Mesenchymal stem cell (in vitro differentiated cells and primary cell): ENCODE data around the gene CEMIP.

Experiments used
- DNase-seq: peaks from one replicate; pipeline ENCODE4 v3.0.0-alpha.2; 2013
- H2AFZ ChIP-seq: one replicate; pipeline ENCODE4 v1.6.1; 2013; ENCODE audit warnings: low read depth, mild to moderate bottlenecking, control low read depth, inconsistent platforms, low read length, moderate library complexity
- H2AK5ac ChIP-seq: 2 replicates; pipeline ENCODE4 v1.6.1; 2013; ENCODE audit warnings: low read length, moderate library complexity, mild to moderate bottlenecking, inconsistent platforms; ENCODE audit not compliant: severe bottlenecking
- H2BK120ac ChIP-seq: one replicate; pipeline ENCODE4 v1.6.1; 2013; ENCODE audit warnings: low read depth, mild to moderate bottlenecking, inconsistent platforms, low read length, moderate library complexity
- H2BK12ac ChIP-seq, 2 experiments: one replicate each; pipeline ENCODE4 v1.6.1; 2013; ENCODE audit warnings: inconsistent platforms in 2 of 2, low read length in 2 of 2, mild to moderate bottlenecking in 2 of 2, moderate library complexity in 2 of 2, control low read depth in 1 of 2
- H2BK15ac ChIP-seq: one replicate; pipeline ENCODE4 v1.6.1; 2013; ENCODE audit warnings: mild to moderate bottlenecking, low read depth, inconsistent platforms; ENCODE audit not compliant: poor library complexity, severe bottlenecking
- H2BK5ac ChIP-seq: 2 replicates; pipeline ENCODE4 v1.6.1; 2013; ENCODE audit warnings: low read depth, mild to moderate bottlenecking, low read length, control low read depth, inconsistent platforms; ENCODE audit not compliant: poor library complexity, severe bottlenecking
- H3K14ac ChIP-seq, 2 experiments: one replicate each; pipeline ENCODE4 v1.6.1; 2013; ENCODE audit warnings: inconsistent platforms in 2 of 2, low read length in 2 of 2, control low read depth in 1 of 2, mild to moderate bottlenecking in 1 of 2, moderate library complexity in 1 of 2
- H3K18ac ChIP-seq, 2 experiments: one replicate each; pipeline ENCODE4 v1.6.1; 2013; ENCODE audit warnings: inconsistent platforms in 2 of 2, low read length in 2 of 2, control low read depth in 1 of 2, low read depth in 1 of 2, mild to moderate bottlenecking in 1 of 2
- H3K23ac ChIP-seq, 2 experiments: one replicate each; pipeline ENCODE4 v1.6.1; 2013; ENCODE audit warnings: inconsistent platforms in 2 of 2, low read length in 2 of 2, mild to moderate bottlenecking in 2 of 2, moderate library complexity in 2 of 2, control low read depth in 1 of 2
- H3K27ac ChIP-seq: 2 replicates; pipeline ENCODE4 v1.5.1; 2013; ENCODE audit warnings: mild to moderate bottlenecking, moderate library complexity, low read length, control low read depth, inconsistent platforms; ENCODE audit not compliant: poor library complexity, severe bottlenecking
- H3K27me3 ChIP-seq, 2 experiments: 2 replicates each; pipeline versions ENCODE4 v1.6.1 to v1.7.0; 2013; ENCODE audit warnings: low read length in 2 of 2, mild to moderate bottlenecking in 2 of 2, moderate library complexity in 2 of 2, control low read depth in 1 of 2, inconsistent platforms in 1 of 2; ENCODE audit not compliant: control insufficient read depth in 1 of 2, insufficient read depth in 1 of 2
- H3K36me3 ChIP-seq, 2 experiments: 2 replicates each; pipeline versions ENCODE4 v1.6.1 to v1.7.0; 2013; ENCODE audit warnings: low read length in 2 of 2, control low read depth in 1 of 2, inconsistent platforms in 1 of 2, low read depth in 1 of 2, mild to moderate bottlenecking in 1 of 2; ENCODE audit not compliant: insufficient read depth in 2 of 2, control insufficient read depth in 1 of 2
- H3K4ac ChIP-seq, 2 experiments: one replicate each; pipeline ENCODE4 v1.6.1; 2013; ENCODE audit warnings: inconsistent platforms in 2 of 2, low read length in 2 of 2, mild to moderate bottlenecking in 2 of 2, moderate library complexity in 2 of 2, control low read depth in 1 of 2, low read depth in 1 of 2
- H3K4me1 ChIP-seq: 2 replicates; pipeline ENCODE4 v1.6.1; 2013; ENCODE audit warnings: low read depth, low read length, control low read depth; ENCODE audit not compliant: control insufficient read depth, insufficient read depth
- H3K4me2 ChIP-seq: 2 replicates; pipeline ENCODE4 v1.6.1; 2013; ENCODE audit warnings: low read length, mild to moderate bottlenecking, inconsistent platforms; ENCODE audit not compliant: poor library complexity, severe bottlenecking
- H3K4me3 ChIP-seq, 2 experiments: 2 replicates each; pipeline versions ENCODE4 v1.5.1 to v1.7.0; 2013; ENCODE audit warnings: low read length in 2 of 2, mild to moderate bottlenecking in 2 of 2, control low read depth in 1 of 2, low read depth in 1 of 2; ENCODE audit not compliant: insufficient read depth in 1 of 2
- H3K79me1 ChIP-seq: replicated peaks from 2 replicates; pipeline ENCODE4 v1.6.1; 2013; ENCODE audit warnings: mild to moderate bottlenecking, control low read depth, low read length, inconsistent platforms; ENCODE audit not compliant: poor library complexity, severe bottlenecking
- H3K9ac ChIP-seq: 2 replicates; pipeline ENCODE4 v1.7.0; 2013; ENCODE audit warnings: mild to moderate bottlenecking, low read length, moderate library complexity
- H3K9me3 ChIP-seq: 2 replicates; pipeline ENCODE4 v1.7.0; 2013; ENCODE audit warnings: mild to moderate bottlenecking, low read length; ENCODE audit not compliant: control insufficient read depth
- H4K8ac ChIP-seq: one replicate; pipeline ENCODE4 v1.6.1; 2013; ENCODE audit warnings: inconsistent platforms, mild to moderate bottlenecking, low read length, moderate library complexity
- H4K91ac ChIP-seq: one replicate; pipeline ENCODE4 v1.6.1; 2013; ENCODE audit warnings: mild to moderate bottlenecking, low read length, inconsistent platforms
- WGBS: methylation state at CpG from one replicate; pipeline ENCODE4 v1.1.7; 2013; ENCODE audit warnings: mixed read lengths; 5-methylcytosine and 5-hydroxymethylcytosine counted together

Gene CEMIP

GRCh38 chr15:80750575-80750974 lies 28.6 kb upstream of the CEMIP start:
- Histone ChIP-seq H3K9ac (no peak overlapping the region), H3K4me3 (no peak overlapping the region), H3K36me3 (peaks cover 3 to 60% of the 10 kb centered on the region in 2 experiments), H3K27ac (no peak overlapping the region), H3K4me2 (no peak overlapping the region), H2BK15ac (no peak overlapping the region), H3K9me3 (no peaks in the 10 kb centered on the region), H3K4ac (no peak overlapping the region), H2BK5ac (no peak overlapping the region), H2AFZ (no peak overlapping the region), H3K23ac (no peak overlapping the region), H4K91ac (no peak overlapping the region), H2BK120ac (no peak overlapping the region), H3K18ac (no peak overlapping the region), H3K4me1 (peaks cover 2% of the 10 kb centered on the region), H3K27me3 (no peaks in the 10 kb centered on the region), H4K8ac (no peak overlapping the region), H3K79me1 (peaks cover 20% of the 10 kb centered on the region), H2BK12ac (peak overlapping the region in 1 of 2 experiments; percentile 42), H3K14ac (no peak overlapping the region), H2AK5ac (no peak overlapping the region)
- no peak for DNase-seq
- 97% methylated on average over 3 of the region's 4 CpGs for WGBS

GRCh38 chr15:80752204-80752603 lies 27.0 kb upstream of the CEMIP start:
- Histone ChIP-seq H3K9me3 (no peaks in the 10 kb centered on the region), H3K27me3 (no peaks in the 10 kb centered on the region), H3K36me3 (peaks cover 3 to 73% of the 10 kb centered on the region in 2 experiments), H4K8ac (no peak overlapping the region), H3K4me2 (no peak overlapping the region), H2BK120ac (no peak overlapping the region), H3K9ac (no peak overlapping the region), H2AK5ac (no peak overlapping the region), H2AFZ (no peak overlapping the region), H3K4me1 (peaks cover 2% of the 10 kb centered on the region), H4K91ac (no peak overlapping the region), H3K27ac (no peak overlapping the region), H3K4me3 (no peak overlapping the region), H3K79me1 (peaks cover 17% of the 10 kb centered on the region), H2BK5ac (no peak overlapping the region), H2BK12ac (no peak overlapping the region), H3K14ac (no peak overlapping the region), H3K18ac (no peak overlapping the region), H2BK15ac (no peak overlapping the region), H3K23ac (no peak overlapping the region), H3K4ac (no peak overlapping the region)
- DNase-seq: no peak
- 83% methylated on average over 2 of the region's 4 CpGs for WGBS

- Histone ChIP-seq H2BK12ac (no peak overlapping the region), H3K4me3 (no peak overlapping the region), H3K27ac (no peak overlapping the region), H3K36me3 (peaks cover 0 to 73% of the 10 kb centered on the region in 2 experiments), H2BK5ac (no peak overlapping the region), H3K9me3 (no peaks in the 10 kb centered on the region), H2AK5ac (no peak overlapping the region), H3K4me2 (no peak overlapping the region), H3K27me3 (no peaks in the 10 kb centered on the region), H3K79me1 (peaks cover 9% of the 10 kb centered on the region), H3K4ac (no peak overlapping the region), H2AFZ (no peak overlapping the region), H3K9ac (no peak overlapping the region), H4K8ac (no peak overlapping the region), H2BK120ac (no peak overlapping the region), H3K4me1 (no peaks in the 10 kb centered on the region), H2BK15ac (no peak overlapping the region), H3K14ac (no peak overlapping the region), H4K91ac (no peak overlapping the region), H3K23ac (no peak overlapping the region), H3K18ac (no peak overlapping the region)
- DNase-seq: no peak
- 90% methylated on average over 2 of the region's 2 CpGs for WGBS
These were observed 26.0 kb upstream of the CEMIP start for GRCh38 chr15:80753161-80753560.

GRCh38 chr15:80754014-80754413 lies 25.2 kb upstream of the CEMIP start:
- no peak overlapping the region for H2BK120ac ChIP-seq
- no peak overlapping the region for H4K8ac ChIP-seq
- no peak for DNase-seq
- no peak overlapping the region for H2BK5ac ChIP-seq
- H3K36me3 ChIP-seq: peaks cover 0 to 68% of the 10 kb centered on the region in 2 experiments
- peaks cover 7% of the 10 kb centered on the region for H3K79me1 ChIP-seq
- H3K4me1 ChIP-seq: no peaks in the 10 kb centered on the region
- no peak overlapping the region for H4K91ac ChIP-seq
- no peak overlapping the region for H3K4me2 ChIP-seq
- no peaks in the 10 kb centered on the region for H3K9me3 ChIP-seq
- no peak overlapping the region for H3K9ac ChIP-seq
- H2AK5ac ChIP-seq: no peak overlapping the region
- no peak overlapping the region for H2BK15ac ChIP-seq
- H3K27ac ChIP-seq: no peak overlapping the region
- H3K27me3 ChIP-seq: no peaks in the 10 kb centered on the region
- H3K23ac ChIP-seq: no peak overlapping the region
- no peak overlapping the region for H3K4ac ChIP-seq
- no CpG with 5 or more reads among the region's 8 CpGs for WGBS
- H3K14ac ChIP-seq: no peak overlapping the region
- H2AFZ ChIP-seq: no peak overlapping the region
- no peak overlapping the region for H3K4me3 ChIP-seq
- no peak overlapping the region for H3K18ac ChIP-seq
- no peak overlapping the region for H2BK12ac ChIP-seq
